Left ventricle myocardium inferior (tissue), 1 donor: ENCODE measurements around the gene PPIE. TPM values are rescaled to one million over a fixed set of nuclear protein-coding genes. Genes with fewer than 3 reads are reported as not detected.
A peak's percentile ranks its signal among the peaks of the same experiment; 100 is the strongest.

Experiments
- DNase-seq: peaks from one replicate; pipeline ENCODE4 v3.0.0-alpha.2; 2020
- H3K27ac ChIP-seq: fragments of 200-600 bp; replicated peaks from 2 replicates; pipeline ENCODE4 v1.8.0; 2021
- H3K27me3 ChIP-seq: fragments of 200-600 bp; 2 replicates; pipeline ENCODE4 v1.8.0; 2021; ENCODE audit warnings: low read depth
- H3K36me3 ChIP-seq: fragments of 200-600 bp; 2 replicates; pipeline ENCODE4 v1.8.0; 2021
- H3K4me1 ChIP-seq: fragments of 200-600 bp; 2 replicates; pipeline ENCODE4 v1.8.0; 2021
- H3K4me3 ChIP-seq: fragments of 200-600 bp; 2 replicates; pipeline ENCODE4 v1.8.0; 2021; ENCODE audit warnings: mild to moderate bottlenecking, moderate library complexity
- H3K9me3 ChIP-seq: fragments of 200-600 bp; replicated peaks from 2 replicates; pipeline ENCODE4 v1.8.0; 2021
- intact Hi-C: fragments of 100-400 bp; cut with micrococcal nuclease; formaldehyde crosslinking; loops from one replicate; pipeline ENCODE4 v1.11.0; 2022
- long read RNA-seq: library from polyadenylated mRNA; unstranded; transcript quantifications from one replicate; pipeline ENCODE4 v2.0.0, GENCODE V29; 2021
- total RNA-seq: library from RNA; stranded (reverse); fragmentation: NEBNext Ultra II Directional; extraction: Animal tissue kit (Norgen Biotek cat#: 25700); gene quantifications from one replicate; pipeline ENCODE4 v1.2.1, GENCODE V29; 2021
- TF ChIP-seq, protein P1 (sequence below): fragments of 200-600 bp; IDR thresholded peaks from 2 replicates; pipeline ENCODE4 v1.8.0; 2021; ENCODE audit warnings: antibody characterized with exemption, mild to moderate bottlenecking, borderline replicate concordance
- donor health status: DM: no; HTN: yes; CAD: no; lungs with severe emphysema.

PPIE gene
- 29.4 TPM for total RNA-seq
- long read RNA-seq, transcript PPIE-202 (10 exons, 1,079 nt) = minor isoform, 11 of 93 reads
- long read RNA-seq, transcript PPIE-201 (10 exons, 1,277 nt) = major isoform, 50 of 93 reads
- long read RNA-seq, partial matches to known transcripts = 9 of 93 reads
- long read RNA-seq, other reads (novel, unspliced or antisense) = 19 of 93 reads

GRCh38 chr1:39738622-39739366 lies at the start of gene PPIE:
TSS of gene PPIE (plus strand) at chr1:39738882. CDS start at chr1:39738901, 19 bp downstream.
- H3K27ac ChIP-seq = peak within 1 kb of the TSS; percentile 80

GRCh38 chr1:39689214-39689613 lies 49.5 kb upstream of the PPIE start:
- H3K27ac ChIP-seq = no peak overlapping the region
- no peaks in the 10 kb centered on the region for H3K9me3 ChIP-seq
- DNase-seq = no peak
- peaks cover 33% of the 10 kb centered on the region for H3K4me1 ChIP-seq
- TF ChIP-seq, protein P1, sequence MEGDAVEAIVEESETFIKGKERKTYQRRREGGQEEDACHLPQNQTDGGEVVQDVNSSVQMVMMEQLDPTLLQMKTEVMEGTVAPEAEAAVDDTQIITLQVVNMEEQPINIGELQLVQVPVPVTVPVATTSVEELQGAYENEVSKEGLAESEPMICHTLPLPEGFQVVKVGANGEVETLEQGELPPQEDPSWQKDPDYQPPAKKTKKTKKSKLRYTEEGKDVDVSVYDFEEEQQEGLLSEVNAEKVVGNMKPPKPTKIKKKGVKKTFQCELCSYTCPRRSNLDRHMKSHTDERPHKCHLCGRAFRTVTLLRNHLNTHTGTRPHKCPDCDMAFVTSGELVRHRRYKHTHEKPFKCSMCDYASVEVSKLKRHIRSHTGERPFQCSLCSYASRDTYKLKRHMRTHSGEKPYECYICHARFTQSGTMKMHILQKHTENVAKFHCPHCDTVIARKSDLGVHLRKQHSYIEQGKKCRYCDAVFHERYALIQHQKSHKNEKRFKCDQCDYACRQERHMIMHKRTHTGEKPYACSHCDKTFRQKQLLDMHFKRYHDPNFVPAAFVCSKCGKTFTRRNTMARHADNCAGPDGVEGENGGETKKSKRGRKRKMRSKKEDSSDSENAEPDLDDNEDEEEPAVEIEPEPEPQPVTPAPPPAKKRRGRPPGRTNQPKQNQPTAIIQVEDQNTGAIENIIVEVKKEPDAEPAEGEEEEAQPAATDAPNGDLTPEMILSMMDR = no peak
- peaks cover 94% of the 10 kb centered on the region for H3K27me3 ChIP-seq
- intact Hi-C loops = no loop called here
- no peak overlapping the region for H3K4me3 ChIP-seq
- no peaks in the 10 kb centered on the region for H3K36me3 ChIP-seq

More at GRCh38 chr1:39738622-39739366, at the start of gene PPIE:
- TF ChIP-seq, protein P1 = no peak
- H3K4me3 ChIP-seq = peak within 1 kb of the TSS; percentile 95
- H3K9me3 ChIP-seq = no peaks in the 10 kb centered on the region
- peaks cover 19% of the 10 kb centered on the region for H3K27me3 ChIP-seq
- intact Hi-C loops = no loop called here
- peak; percentile 97 for DNase-seq
- peaks cover 24% of the 10 kb centered on the region for H3K4me1 ChIP-seq
- H3K36me3 ChIP-seq = peaks cover 38% of the 10 kb centered on the region

- H3K27ac ChIP-seq = no peak overlapping the region
- intact Hi-C loops = no loop called here
- no peak for DNase-seq
- H3K4me1 ChIP-seq = peaks cover 33% of the 10 kb centered on the region
- no peaks in the 10 kb centered on the region for H3K9me3 ChIP-seq
- H3K36me3 ChIP-seq = no peaks in the 10 kb centered on the region
- no peak overlapping the region for H3K4me3 ChIP-seq
- peaks cover 90% of the 10 kb centered on the region for H3K27me3 ChIP-seq
- TF ChIP-seq, protein P1 = no peak
These were observed 49.0 kb upstream of the PPIE start for GRCh38 chr1:39689635-39690034.

DNA sequence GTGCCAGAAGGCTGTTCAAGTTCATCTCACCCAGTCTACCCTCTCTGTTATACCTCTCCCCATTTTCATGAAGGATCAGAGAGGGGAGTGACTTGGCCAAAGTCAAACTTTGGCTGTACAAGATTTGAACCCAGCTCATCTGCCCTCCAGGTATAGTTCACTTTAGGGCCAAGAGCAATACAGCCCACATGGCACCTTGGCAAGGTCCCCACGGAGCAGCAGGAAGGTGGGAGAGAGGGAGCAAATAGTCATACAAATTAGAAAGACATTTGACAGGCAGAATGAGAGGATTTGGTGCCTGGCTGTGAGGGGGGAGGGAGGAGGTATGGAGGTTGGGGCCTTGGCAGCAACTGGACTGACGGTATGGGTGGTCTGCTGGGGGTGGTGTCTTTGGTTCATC lies 48.5 kb upstream of the PPIE start:
- Histone ChIP-seq H3K4me1 (peaks cover 33% of the 10 kb centered on the region), H3K27ac (no peak overlapping the region), H3K4me3 (no peak overlapping the region), H3K27me3 (peaks cover 90% of the 10 kb centered on the region), H3K9me3 (no peaks in the 10 kb centered on the region), H3K36me3 (no peaks in the 10 kb centered on the region)
- intact Hi-C loops = no loop called here
- DNase-seq = no peak
- TF ChIP-seq, protein P1 = no peak

- peaks cover 91% of the 10 kb centered on the region for H3K27me3 ChIP-seq
These were observed 47.8 kb upstream of the PPIE start for GRCh38 chr1:39690794-39691382.

More at GRCh38 chr1:39690794-39691382, 47.8 kb upstream of the PPIE start:
- Histone ChIP-seq H3K27ac (no peak overlapping the region), H3K36me3 (no peaks in the 10 kb centered on the region), H3K9me3 (no peaks in the 10 kb centered on the region), H3K4me1 (peaks cover 33% of the 10 kb centered on the region), H3K4me3 (peak overlapping the region; percentile 64)
- TF ChIP-seq, protein P1 = no peak
- DNase-seq = no peak
- intact Hi-C loops = no loop called here
